Ovary (tissue), 9 donors: ENCODE data around the gene STAMBP. TPM values are rescaled to one million over a fixed set of nuclear protein-coding genes. Genes with fewer than 3 reads are reported as not detected.

Source experiments
- DNase-seq, 5 donors: peaks; one replicate each; pipeline ENCODE4 v3.0.0-alpha.2; 2019 to 2020
- H3K27ac ChIP-seq, 2 donors: fragments of 200-600 bp; one replicate each; pipeline versions ENCODE4 v1.5.1 to v1.8.0; 2019 to 2022
- H3K27me3 ChIP-seq: fragments of 200-600 bp; one replicate; pipeline ENCODE4 v1.8.0; 2022
- H3K36me3 ChIP-seq: fragments of 200-600 bp; sonication (generic); one replicate; pipeline ENCODE4 v1.5.1; 2019
- H3K4me1 ChIP-seq: one replicate; pipeline ENCODE4 v1.8.1; 2013; ENCODE audit warnings: mild to moderate bottlenecking, moderate library complexity; ENCODE audit not compliant: insufficient read depth
- H3K4me3 ChIP-seq: fragments of 200-600 bp; sonication (generic); one replicate; pipeline ENCODE4 v1.5.1; 2017
- H3K9me3 ChIP-seq, 2 donors: fragments of 200-600 bp in 1 of 2; sonication (generic) in 1 of 2; one replicate each; pipeline versions ENCODE4 v1.5.1 to v1.8.1; 2013 to 2019; ENCODE audit warnings: mild to moderate bottlenecking in 1 of 2, moderate library complexity in 1 of 2
- CTCF ChIP-seq, 3 donors: fragments of 450-650 bp in 2 of 3; fragments of 200-600 bp in 1 of 3; IDR thresholded peaks; one replicate each; pipeline versions ENCODE4 v1.5.1 to v1.8.0; 2016 to 2022; ENCODE audit warnings: antibody characterized with exemption in 3 of 3, mild to moderate bottlenecking in 1 of 3
- EP300 ChIP-seq: sonication (generic); formaldehyde crosslinking; IDR thresholded peaks from one replicate; pipeline ENCODE4 v1.6.1; 2017; ENCODE audit warnings: antibody characterized with exemption
- POLR2A ChIP-seq: fragments of 450-650 bp; IDR thresholded peaks from one replicate; pipeline ENCODE4 v1.6.1; 2017; ENCODE audit warnings: antibody characterized with exemption, mild to moderate bottlenecking, moderate library complexity
- WGBS, 3 donors: extraction: QIAGEN DNeasy Blood & Tissue Kit in 1 of 3; methylation state at CpG; one replicate each; pipeline versions ENCODE4 v1.1.5 to v1.1.7; 2013 to 2017; 5-methylcytosine and 5-hydroxymethylcytosine counted together
- intact Hi-C, 4 donors: fragments of 100-400 bp; cut with DNase I; formaldehyde crosslinking; loops; one replicate each; pipeline versions ENCODE4 v1.11.0 to v1.15.1; 2022 to 2023
- polyA plus RNA-seq, 2 donors: library from polyadenylated mRNA; stranded (reverse); fragments of 200-250 nt in 1 of 2; fragments of 350-450 nt in 1 of 2; fragmentation: Illumina TruSeq in 1 of 2; extraction: RNeasy Lipid Tissue Mini Kit (QIAGEN cat#74804) in 1 of 2; gene quantifications; one replicate each; pipeline ENCODE4 v1.2.3, GENCODE V29; 2013 to 2014
- total RNA-seq, 7 donors: library from RNA; depleted of rRNA in 2 of 7; stranded (reverse); fragments of >200 nt in 2 of 7; fragmentation: NEBNext Ultra II Directional in 3 of 7; extraction: Animal tissue kit (Norgen Biotek cat#: 25700) in 3 of 7; gene quantifications; one replicate each; pipeline versions ENCODE4 v1.1.0 to v1.2.4, GENCODE V29; 2016 to 2023
- donor health status: DM: no; HTN: no; CAD: no; lungs with moderate emphysema.
- donor health status: DM: no; HTN: no; CAD: no.
- donor health status: Bipolar disorder and iron deficiency.
- donor health status: DM: yes; HTN: yes; CAD: no.
- donor health status: DM: no; HTN: no; CAD: no.
- donor health status: DM: yes; HTN: yes; CAD: no.

Gene STAMBP
- total and polyA plus RNA-seq, 9 donors = 17.0 to 67.9 (median 28.1) TPM

GRCh38 chr2:73832930-73833329 is 4.2 kb downstream of the STAMBP start:
- H3K27ac ChIP-seq = no peak overlapping the region
- H3K27me3 ChIP-seq = no peaks in the 10 kb centered on the region
- peaks cover 8% of the 10 kb centered on the region for H3K4me1 ChIP-seq
- TF ChIP-seq CTCF (IDR thresholded peaks at IDR 0.05) = no peak
- TF ChIP-seq EP300 = no peak
- TF ChIP-seq POLR2A = no peak
- no peak for DNase-seq
- intact Hi-C loops = loop anchor here in 1 of 4 donors (10.0 kb wide), 1 partner anchor 92 kb away; the partner anchor contains the start of gene DGUOK
- H3K9me3 ChIP-seq = no peaks in the 10 kb centered on the region
- H3K4me3 ChIP-seq = no peak overlapping the region
- no peaks in the 10 kb centered on the region for H3K36me3 ChIP-seq

- Histone ChIP-seq H3K27ac (no peak overlapping the region), H3K27me3 (no peaks in the 10 kb centered on the region), H3K4me1 (peaks cover 3% of the 10 kb centered on the region), H3K9me3 (no peaks in the 10 kb centered on the region), H3K36me3 (no peaks in the 10 kb centered on the region), H3K4me3 (no peak overlapping the region)
- DNase-seq = no peak
- TF ChIP-seq CTCF (IDR thresholded peaks at IDR 0.05) = no peak
- TF ChIP-seq POLR2A = no peak
- TF ChIP-seq EP300 = no peak
- WGBS, 3 donors = 78 to 89% (median 82%) methylated on average over 17 of the region's 17 CpGs
- intact Hi-C loops = loop anchor here in 1 of 4 donors (10.0 kb wide), 1 partner anchor 88 kb away; the partner anchor contains the start of gene DGUOK
Measured at GRCh38 chr2:73836141-73836943, 7.6 kb downstream of the STAMBP start.

- 86 to 90% (median 89%) methylated on average over 4 of the region's 4 CpGs for WGBS, 3 donors
- Histone ChIP-seq H3K4me3 (no peak overlapping the region), H3K27me3 (no peaks in the 10 kb centered on the region), H3K9me3 (no peaks in the 10 kb centered on the region), H3K27ac (no peak overlapping the region), H3K4me1 (no peaks in the 10 kb centered on the region), H3K36me3 (no peaks in the 10 kb centered on the region)
- DNase-seq = no peak
- TF ChIP-seq CTCF (IDR thresholded peaks at IDR 0.05) (no peak), EP300 (no peak), POLR2A (no peak)
- intact Hi-C loops = loop anchor here in 1 of 4 donors (10.0 kb wide), 1 partner anchor 87 kb away; the partner anchor contains the start of gene DGUOK
Measured at GRCh38 chr2:73837847-73838585, 9.3 kb downstream of the STAMBP start.

GRCh38 chr2:73838889-73839534 is 10.3 kb downstream of the STAMBP start:
- DNase-seq = no peak
- Histone ChIP-seq H3K27ac (no peak overlapping the region), H3K36me3 (no peaks in the 10 kb centered on the region), H3K27me3 (no peaks in the 10 kb centered on the region), H3K4me3 (no peak overlapping the region), H3K9me3 (no peaks in the 10 kb centered on the region), H3K4me1 (no peaks in the 10 kb centered on the region)
- TF ChIP-seq POLR2A (no peak), CTCF (IDR thresholded peaks at IDR 0.05) (no peak), EP300 (no peak)
- 28 to 40% (median 32%) methylated on average over 2 of the region's 2 CpGs for WGBS, 3 donors
- intact Hi-C loops = loop anchor here in 1 of 4 donors (10.0 kb wide), 1 partner anchor 86 kb away; the partner anchor contains the start of gene DGUOK
